ENCODE measurements around the gene NR2F6. TPM values are rescaled to one million over a fixed set of nuclear protein-coding genes. Genes with fewer than 3 reads are reported as not detected.

NR2F6 gene
- total RNA-seq: 53.7 TPM

DNA sequence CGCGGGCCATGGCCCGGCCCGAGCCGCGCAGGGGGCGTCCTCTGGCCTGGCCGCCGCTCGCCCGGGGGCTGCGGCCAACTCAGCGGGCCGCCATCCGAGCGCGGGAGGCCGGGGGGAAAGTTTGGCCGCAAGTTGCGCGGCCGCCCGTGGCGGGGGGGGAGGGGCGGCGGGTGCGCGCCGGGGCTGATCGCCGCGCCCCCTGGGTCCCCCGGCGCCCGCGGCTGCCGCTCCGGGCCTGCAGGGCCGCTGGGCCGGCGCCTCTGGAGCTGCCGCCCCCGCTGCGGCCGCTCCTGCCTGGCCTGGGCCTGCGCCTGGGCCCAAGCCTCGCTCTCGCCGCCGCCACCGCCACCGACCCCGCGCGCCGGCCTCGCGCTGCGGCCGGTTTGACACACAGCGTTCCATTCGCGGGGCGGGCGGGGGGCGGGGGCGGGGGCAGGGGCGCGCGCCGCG is at the start of gene NR2F6:
TSS of gene NR2F6 (minus strand) at position 385 of the 450 bp plus-strand sequence. CDS start 699 bp downstream, outside the sequence.

DNA sequence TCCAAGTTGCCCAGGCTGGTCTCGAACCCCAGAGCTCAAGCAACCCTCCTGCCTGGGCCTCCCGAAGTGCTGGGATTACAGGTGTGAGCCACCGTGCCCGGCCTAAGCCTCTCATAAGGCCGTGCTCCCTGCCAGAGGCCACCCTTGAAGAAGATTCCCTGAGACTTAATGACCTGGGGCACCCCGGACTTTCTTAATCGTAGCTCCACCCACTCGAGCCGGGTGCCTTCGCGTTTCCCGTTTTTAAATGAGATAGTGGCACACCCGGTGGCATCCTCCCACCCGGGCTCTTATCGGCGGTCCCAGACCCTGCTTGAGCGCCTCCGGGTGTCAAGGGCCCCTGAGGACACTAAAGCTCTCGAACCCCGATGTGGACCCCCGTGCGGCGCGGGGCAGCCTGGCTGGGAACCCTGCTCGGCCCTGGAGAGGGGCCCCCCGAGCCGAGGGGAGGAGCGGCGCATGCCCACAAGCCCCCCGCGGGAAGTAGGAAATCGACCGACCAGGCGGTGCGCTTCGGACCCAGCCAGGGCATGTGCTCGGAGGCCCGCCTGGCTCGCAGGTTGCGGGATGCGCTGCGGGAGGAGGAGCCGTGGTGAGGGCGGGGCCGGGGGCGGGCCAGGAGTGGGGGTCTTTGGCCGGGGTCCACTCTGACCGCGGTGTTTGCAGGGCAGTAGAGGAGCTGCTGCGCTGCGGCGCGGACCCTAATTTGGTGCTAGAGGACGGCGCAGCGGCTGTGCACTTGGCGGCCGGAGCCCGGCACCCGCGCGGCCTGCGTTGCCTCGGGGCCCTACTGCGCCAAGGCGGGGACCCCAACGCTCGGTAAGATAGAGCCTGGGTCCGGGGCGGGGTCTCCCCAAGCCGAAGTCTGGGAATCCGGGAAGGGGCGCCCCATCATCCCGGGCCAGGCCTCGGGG is 35.9 kb upstream of the NR2F6 start, which contains the start of gene ANKLE1:
TSS of gene ANKLE1 (plus strand) at position 511 of the 914 bp plus-strand sequence. CDS start at position 531, 20 bp downstream.

GRCh38 chr19:17266975-17267788 is 21.5 kb upstream of the NR2F6 start, which contains the start of gene BABAM1:
BABAM1 (plus strand) TSS chr19:17267443; CDS start chr19:17268807, 1,364 bp downstream.

DNA sequence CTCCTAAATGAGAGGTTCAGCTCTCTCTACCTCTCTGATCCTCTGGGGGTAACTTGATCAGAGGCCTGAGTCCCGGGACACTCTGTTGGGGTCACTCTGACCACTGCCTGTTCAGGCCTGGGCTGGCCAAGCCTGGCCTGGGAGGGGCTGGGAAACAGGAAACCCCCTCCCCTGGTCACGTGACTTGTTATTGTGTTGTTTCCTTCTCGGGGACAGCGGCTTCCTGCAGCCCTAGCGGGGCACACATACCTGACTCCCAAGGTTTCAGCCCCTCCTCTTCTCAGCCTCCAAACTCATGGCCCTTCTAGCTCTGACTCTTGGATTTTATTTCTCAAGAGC is 18.9 kb upstream of the NR2F6 start, which contains the start of gene USHBP1:
TSS of gene USHBP1 (minus strand) at position 105 of the 339 bp plus-strand sequence. CDS start 446 bp downstream, outside the sequence.

DNA sequence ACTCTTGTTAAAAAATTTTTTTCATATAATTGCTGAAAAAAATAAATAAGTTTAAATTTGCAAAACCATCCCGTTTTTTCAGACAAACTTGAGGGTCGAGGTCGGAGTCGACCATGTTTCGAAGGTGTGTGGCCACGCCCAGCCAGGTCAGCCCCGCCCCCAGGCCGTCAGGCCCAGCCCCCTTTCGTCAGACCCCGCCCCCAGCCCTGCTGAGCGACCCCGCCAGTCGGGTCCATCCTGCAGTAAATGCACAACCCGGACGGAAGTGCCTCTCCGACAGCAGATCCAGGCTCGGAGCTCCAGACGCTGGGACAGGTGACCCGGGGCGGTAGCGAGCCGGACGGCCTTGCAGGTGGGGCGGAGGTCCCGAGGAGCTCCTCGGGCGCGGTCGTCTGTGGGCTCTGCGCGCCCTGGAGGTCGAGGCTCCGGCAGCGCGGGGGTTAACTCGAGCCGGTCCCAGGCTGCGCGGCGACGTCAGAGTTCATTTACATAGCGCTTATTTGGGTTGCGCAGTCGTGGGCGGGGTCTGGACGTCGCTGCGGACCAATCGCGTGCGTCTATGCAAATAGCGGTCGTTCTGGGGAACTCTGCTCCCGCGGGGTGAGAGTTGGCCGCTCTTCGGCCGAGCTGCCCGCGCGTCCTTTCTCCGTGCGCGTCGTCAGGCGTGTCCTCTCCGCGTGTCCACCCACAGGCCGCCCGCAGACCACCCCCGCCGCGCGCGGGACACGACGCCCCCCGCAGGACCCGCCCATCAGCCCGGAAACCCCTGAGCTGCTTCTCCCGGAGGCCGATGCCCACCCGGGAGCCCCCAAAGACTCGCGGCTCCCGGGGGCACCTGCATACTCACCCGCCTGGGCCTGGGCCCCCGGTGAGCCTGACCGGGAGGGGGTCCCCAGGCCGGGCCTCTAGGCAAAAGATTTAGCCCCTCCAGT is 19.5 kb downstream of the NR2F6 start, which contains the start of gene OCEL1:
TSS of gene OCEL1 (plus strand) at position 225 of the 932 bp plus-strand sequence. CDS start at position 247, 22 bp downstream.

GRCh38 chr19:17215127-17215971 is 30.4 kb downstream of the NR2F6 start, which contains the start of gene USE1:
USE1 (plus strand) TSS chr19:17215357; CDS start chr19:17215406, 49 bp downstream.

Other genes with a start within 250 kb of the NR2F6 start
- gene CPAMD8, start 219.1 kb downstream of the NR2F6 start, total RNA-seq: 40.6 TPM
- 4.5 TPM for gene HAUS8, start 170.5 kb downstream of the NR2F6 start, total RNA-seq
- gene MYO9B, start 170.1 kb downstream of the NR2F6 start, total RNA-seq: 46.1 TPM
- 18.3 TPM for gene USE1, start 30.6 kb downstream of the NR2F6 start, total RNA-seq
- gene OCEL1, start 19.7 kb downstream of the NR2F6 start, total RNA-seq: 11.0 TPM
- gene USHBP1, start 18.8 kb upstream of the NR2F6 start, total RNA-seq: 9.8 TPM
- 60.1 TPM for gene BABAM1, start 21.5 kb upstream of the NR2F6 start, total RNA-seq
- gene ANKLE1, start 36.0 kb upstream of the NR2F6 start, total RNA-seq: 2.6 TPM
- 18.3 TPM for gene ABHD8, start 57.5 kb upstream of the NR2F6 start, total RNA-seq
- gene MRPL34, start 60.0 kb upstream of the NR2F6 start, total RNA-seq: 42.7 TPM
- 19.2 TPM for gene DDA1, start 63.6 kb upstream of the NR2F6 start, total RNA-seq
- 12.3 TPM for gene ANO8, start 88.9 kb upstream of the NR2F6 start, total RNA-seq
- 36.7 TPM for gene GTPBP3, start 91.6 kb upstream of the NR2F6 start, total RNA-seq
- 157 TPM for gene PLVAP, start 131.4 kb upstream of the NR2F6 start, total RNA-seq
- 0.41 TPM for gene CCDC194, start 148.3 kb upstream of the NR2F6 start, total RNA-seq
- 64.1 TPM for gene BST2, start 159.7 kb upstream of the NR2F6 start, total RNA-seq
- gene MVB12A, start 174.1 kb upstream of the NR2F6 start, total RNA-seq: 69.9 TPM
- 1.5 TPM for gene TMEM221, start 202.7 kb upstream of the NR2F6 start, total RNA-seq
- gene NXNL1, start 215.0 kb upstream of the NR2F6 start, total RNA-seq: not detected
- gene SLC27A1, start 224.6 kb upstream of the NR2F6 start, total RNA-seq: 32.3 TPM

Measured in metanephros (tissue), 1 donor.